Left ventricle myocardium inferior (tissue), 1 donor: Measurements from ENCODE around the gene TMEM35A. TPM values are rescaled to one million over a fixed set of nuclear protein-coding genes. Genes with fewer than 3 reads are reported as not detected.

Source experiments
- DNase-seq: peaks from one replicate; pipeline ENCODE4 v3.0.0-alpha.2; 2020
- H3K27ac ChIP-seq: fragments of 200-600 bp; replicated peaks from 2 replicates; pipeline ENCODE4 v1.8.0; 2021
- H3K27me3 ChIP-seq: fragments of 200-600 bp; 2 replicates; pipeline ENCODE4 v1.8.0; 2021; ENCODE audit warnings: low read depth
- H3K36me3 ChIP-seq: fragments of 200-600 bp; 2 replicates; pipeline ENCODE4 v1.8.0; 2021
- H3K4me1 ChIP-seq: fragments of 200-600 bp; 2 replicates; pipeline ENCODE4 v1.8.0; 2021
- H3K4me3 ChIP-seq: fragments of 200-600 bp; 2 replicates; pipeline ENCODE4 v1.8.0; 2021; ENCODE audit warnings: mild to moderate bottlenecking, moderate library complexity
- H3K9me3 ChIP-seq: fragments of 200-600 bp; replicated peaks from 2 replicates; pipeline ENCODE4 v1.8.0; 2021
- CTCF ChIP-seq: fragments of 200-600 bp; IDR thresholded peaks from 2 replicates; pipeline ENCODE4 v1.8.0; 2021; ENCODE audit warnings: antibody characterized with exemption, mild to moderate bottlenecking, borderline replicate concordance
- intact Hi-C: fragments of 100-400 bp; cut with micrococcal nuclease; formaldehyde crosslinking; loops from one replicate; pipeline ENCODE4 v1.11.0; 2022
- total RNA-seq: library from RNA; stranded (reverse); fragmentation: NEBNext Ultra II Directional; extraction: Animal tissue kit (Norgen Biotek cat#: 25700); gene quantifications from one replicate; pipeline ENCODE4 v1.2.1, GENCODE V29; 2021
- donor health status: DM: no; HTN: yes; CAD: no; lungs with severe emphysema.

The TMEM35A gene
- total RNA-seq, 1 donor from 2014 or later: not detected

GRCh38 chrX:101117701-101118100 is 39.0 kb downstream of the TMEM35A start:
- DNase-seq: no peak
- no peak for TF ChIP-seq CTCF
- H3K36me3 ChIP-seq: no peaks in the 10 kb centered on the region
- H3K4me3 ChIP-seq: no peak overlapping the region
- intact Hi-C loops: no loop called here
- no peaks in the 10 kb centered on the region for H3K9me3 ChIP-seq
- H3K27me3 ChIP-seq: no peaks in the 10 kb centered on the region
- H3K27ac ChIP-seq: no peak overlapping the region
- H3K4me1 ChIP-seq: no peaks in the 10 kb centered on the region

GRCh38 chrX:101136235-101136634 is 57.6 kb downstream of the TMEM35A start:
- no peaks in the 10 kb centered on the region for H3K9me3 ChIP-seq
- no peak overlapping the region for H3K4me3 ChIP-seq
- DNase-seq: no peak
- intact Hi-C loops: no loop called here
- H3K27me3 ChIP-seq: no peaks in the 10 kb centered on the region
- no peaks in the 10 kb centered on the region for H3K4me1 ChIP-seq
- TF ChIP-seq CTCF: no peak
- no peak overlapping the region for H3K27ac ChIP-seq
- H3K36me3 ChIP-seq: no peaks in the 10 kb centered on the region

Other genes starting within 250 kb of the TMEM35A start
- not detected for gene NOX1, start 204.5 kb upstream of the TMEM35A start, total RNA-seq
- gene XKRX, start 150.0 kb upstream of the TMEM35A start, total RNA-seq: not detected
- not detected for gene ARL13A, start 109.2 kb upstream of the TMEM35A start, total RNA-seq
- 17.3 TPM for gene TRMT2B, start 26.8 kb upstream of the TMEM35A start, total RNA-seq
- 0.27 TPM for gene CENPI, start 19.3 kb downstream of the TMEM35A start, total RNA-seq
- gene DRP2, start 140.9 kb downstream of the TMEM35A start, total RNA-seq: 0.14 TPM
- 0.08 TPM for gene TAF7L, start 212.5 kb downstream of the TMEM35A start, total RNA-seq